Subcutaneous adipose tissue (tissue), 4 donors: Measurements from ENCODE around the gene MED22. TPM values are rescaled to one million over a fixed set of nuclear protein-coding genes. Genes with fewer than 3 reads are reported as not detected.

ENCODE experiments used
- CTCF ChIP-seq: fragments of 450-650 bp; IDR thresholded peaks from one replicate; pipeline ENCODE4 v1.5.1; 2016; ENCODE audit warnings: low read depth, mild to moderate bottlenecking, control low read depth, antibody characterized with exemption, moderate library complexity
- total RNA-seq, 4 donors: library from RNA; depleted of rRNA; stranded (reverse); fragments of >200 nt; gene quantifications; one replicate each; pipeline ENCODE4 v1.1.0, GENCODE V29; 2016

The MED22 gene
- total RNA-seq, 4 donors from 2014 or later, result 15.9 to 31.3 (median 20.3) TPM

GRCh38 chr9:133389025-133389557 lies 41.2 kb upstream of the MED22 start:
- TF ChIP-seq CTCF, result no peak

GRCh38 chr9:133387680-133388079 lies 39.7 kb upstream of the MED22 start:
- no peak for TF ChIP-seq CTCF

GRCh38 chr9:133386338-133386737 lies 38.4 kb upstream of the MED22 start:
- TF ChIP-seq CTCF, result no peak

- no peak for TF ChIP-seq CTCF
These were observed 37.5 kb upstream of the MED22 start for GRCh38 chr9:133385452-133385851.

- no peak for TF ChIP-seq CTCF
These were observed 36.9 kb upstream of the MED22 start for GRCh38 chr9:133384736-133385321.

- no peak for TF ChIP-seq CTCF
These were observed 35.5 kb upstream of the MED22 start for GRCh38 chr9:133383438-133383837.

DNA sequence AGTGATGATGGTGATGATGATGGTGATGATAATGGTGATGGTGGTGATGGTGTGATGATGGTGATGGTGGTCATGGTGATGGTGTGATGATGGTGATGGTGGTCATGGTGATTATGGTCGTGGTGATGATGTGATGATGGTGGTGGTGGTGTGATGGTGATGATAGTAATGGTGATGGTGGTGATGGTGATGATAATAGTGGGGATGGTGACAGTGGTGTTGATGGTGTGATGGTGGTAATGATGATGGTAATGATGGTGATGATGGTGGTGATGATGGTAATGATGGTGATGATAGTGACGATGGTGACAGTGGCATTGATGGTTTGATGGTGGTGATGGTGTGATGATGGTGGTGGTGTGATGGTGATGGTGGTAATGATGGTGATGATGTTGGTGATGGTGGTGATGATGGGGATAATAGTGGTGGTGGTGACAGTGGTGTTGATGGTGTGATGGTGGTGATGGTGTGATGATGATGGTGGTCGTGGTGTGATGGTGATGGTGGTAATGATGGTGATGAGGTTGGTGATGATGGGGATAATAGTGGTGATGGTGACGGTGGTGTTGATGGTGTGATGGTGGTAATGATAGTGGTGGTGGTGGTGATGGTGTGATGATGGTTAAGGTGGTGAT lies 34.7 kb upstream of the MED22 start:
- no peak for TF ChIP-seq CTCF
